Measurements from ENCODE around the gene SUGCT.
"Not testable (repeated sequence)": the region's sequence is repeated elsewhere in the genome, so short reads cannot be mapped to it uniquely, and the experiment has no call there.

Gene SUGCT

GRCh38 chr7:40139891-40140290 is 5.1 kb downstream of the SUGCT start:
- DNase-seq (ENCODE audit: low spot score), result not testable (repeated sequence)

GRCh38 chr7:40141916-40142315 is 7.1 kb downstream of the SUGCT start:
- DNase-seq (ENCODE audit: low spot score), result not testable (repeated sequence)

GRCh38 chr7:40145596-40146130 is 10.9 kb downstream of the SUGCT start:
- not testable (repeated sequence) for DNase-seq (ENCODE audit: low spot score)

- no peak for DNase-seq (ENCODE audit: low spot score)
These were observed 12.8 kb downstream of the SUGCT start for GRCh38 chr7:40147371-40148246.

GRCh38 chr7:40148247-40148580 is 13.4 kb downstream of the SUGCT start:
- not testable (repeated sequence) for DNase-seq (ENCODE audit: low spot score)

- no peak for DNase-seq (ENCODE audit: low spot score)
These were observed 13.9 kb downstream of the SUGCT start for GRCh38 chr7:40148671-40149070.

- DNase-seq (ENCODE audit: low spot score), result no peak
These were observed 16.7 kb downstream of the SUGCT start for GRCh38 chr7:40151504-40151903.

- DNase-seq (ENCODE audit: low spot score), result no peak
These were observed 22.2 kb downstream of the SUGCT start for GRCh38 chr7:40156988-40157387.

GRCh38 chr7:40162516-40162915 is 27.7 kb downstream of the SUGCT start:
- DNase-seq (ENCODE audit: low spot score), result no peak

GRCh38 chr7:40165216-40165615 is 30.4 kb downstream of the SUGCT start:
- no peak for DNase-seq (ENCODE audit: low spot score)

GRCh38 chr7:40167291-40167690 is 32.5 kb downstream of the SUGCT start:
- DNase-seq (ENCODE audit: low spot score), result no peak

GRCh38 chr7:40168266-40168665 is 33.5 kb downstream of the SUGCT start:
- DNase-seq (ENCODE audit: low spot score), result not testable (repeated sequence)

- not testable (repeated sequence) for DNase-seq (ENCODE audit: low spot score)
These were observed 38.3 kb downstream of the SUGCT start for GRCh38 chr7:40173121-40173520.

- not testable (repeated sequence) for DNase-seq (ENCODE audit: low spot score)
These were observed 40.5 kb downstream of the SUGCT start for GRCh38 chr7:40175256-40175655.

- DNase-seq (ENCODE audit: low spot score), result no peak
These were observed 41.1 kb downstream of the SUGCT start for GRCh38 chr7:40175725-40176510.

- DNase-seq (ENCODE audit: low spot score), result no peak
These were observed 42.3 kb downstream of the SUGCT start for GRCh38 chr7:40177071-40177470.

- DNase-seq (ENCODE audit: low spot score), result no peak
These were observed 47.6 kb downstream of the SUGCT start for GRCh38 chr7:40182452-40182851.

- no peak for DNase-seq (ENCODE audit: low spot score)
These were observed 51.8 kb downstream of the SUGCT start for GRCh38 chr7:40186586-40186985.

- DNase-seq (ENCODE audit: low spot score), result no peak
These were observed 57.2 kb downstream of the SUGCT start for GRCh38 chr7:40192036-40192435.

- DNase-seq (ENCODE audit: low spot score), result no peak
These were observed 59.9 kb downstream of the SUGCT start for GRCh38 chr7:40194745-40195144.

- no peak for DNase-seq (ENCODE audit: low spot score)
These were observed 62.7 kb downstream of the SUGCT start for GRCh38 chr7:40197527-40197926.

- DNase-seq (ENCODE audit: low spot score), result no peak
These were observed 64.4 kb downstream of the SUGCT start for GRCh38 chr7:40199076-40199802.

Measured in left forelimb (tissue), 1 donor.